GM21367 (cell line): ENCODE results near the gene FAM185A.
"Not testable (repeated sequence)": the region's sequence is repeated elsewhere in the genome, so short reads cannot be mapped to it uniquely, and the experiment has no call there.

Source experiments
- ATAC-seq: cut with Tn5 transposase; IDR thresholded peaks from one replicate; pipeline ENCODE4 v1.9.1; 2021; ENCODE audit not compliant: unreplicated experiment

FAM185A gene

GRCh38 chr7:102828286-102828685 lies 79.5 kb downstream of the FAM185A start:
- no peak for ATAC-seq

GRCh38 chr7:102829075-102829474 lies 80.3 kb downstream of the FAM185A start:
- no peak for ATAC-seq

GRCh38 chr7:102830197-102830596 lies 81.4 kb downstream of the FAM185A start:
- no peak for ATAC-seq

- ATAC-seq, result no peak
Measured at GRCh38 chr7:102832674-102833073, 83.9 kb downstream of the FAM185A start.

- ATAC-seq, result no peak
Measured at GRCh38 chr7:102833343-102833742, 84.5 kb downstream of the FAM185A start.

- ATAC-seq, result no peak
Measured at GRCh38 chr7:102834466-102834865, 85.7 kb downstream of the FAM185A start.

- ATAC-seq, result peak; percentile 80
Measured at GRCh38 chr7:102834999-102835398, 86.2 kb downstream of the FAM185A start.

- ATAC-seq, result no peak
Measured at GRCh38 chr7:102836191-102836919, 87.6 kb downstream of the FAM185A start.

- no peak for ATAC-seq
Measured at GRCh38 chr7:102836977-102837376, 88.2 kb downstream of the FAM185A start.

- no peak for ATAC-seq
Measured at GRCh38 chr7:102837802-102838201, 89.0 kb downstream of the FAM185A start.

- ATAC-seq, result not testable (repeated sequence)
Measured at GRCh38 chr7:102838572-102839101, 89.8 kb downstream of the FAM185A start.

GRCh38 chr7:102840404-102840803 lies 91.6 kb downstream of the FAM185A start:
- no peak for ATAC-seq

GRCh38 chr7:102841290-102841689 lies 92.5 kb downstream of the FAM185A start:
- no peak for ATAC-seq

GRCh38 chr7:102842284-102842683 lies 93.5 kb downstream of the FAM185A start:
- no peak for ATAC-seq

- ATAC-seq, result no peak
Measured at GRCh38 chr7:102843850-102844249, 95.1 kb downstream of the FAM185A start.

- no peak for ATAC-seq
Measured at GRCh38 chr7:102845346-102845745, 96.5 kb downstream of the FAM185A start.

GRCh38 chr7:102849079-102849478 lies 100.3 kb downstream of the FAM185A start:
- no peak for ATAC-seq

GRCh38 chr7:102849538-102849937 lies 100.7 kb downstream of the FAM185A start:
- ATAC-seq, result no peak

- no peak for ATAC-seq
Measured at GRCh38 chr7:102856036-102856435, 107.2 kb downstream of the FAM185A start.
